ENCODE measurements around the gene USB1.

GRCh38 chr16:58070585-58070984 is 69.4 kb downstream of the USB1 start:
- no peak for TF ChIP-seq CTCF (IDR thresholded peaks at IDR 0.05)
- no peak for TF ChIP-seq POLR2A (IDR thresholded peaks at IDR 0.05)
